GM10266 (cell line): ENCODE results near the gene PSMA3.
A peak's percentile ranks its signal among the peaks of the same experiment; 100 is the strongest.

Experiments
- DNase-seq: peaks from one replicate; pipeline ENCODE4 v3.0.0; 2012; ENCODE audit errors: extremely low spot score
- CTCF ChIP-seq: IDR thresholded peaks from 2 replicates; pipeline ENCODE4 v1.5.1; 2012; ENCODE audit warnings: mild to moderate bottlenecking, low read depth; ENCODE audit not compliant: control insufficient read depth, insufficient read depth; ENCODE audit errors: missing control alignments

Gene PSMA3

GRCh38 chr14:58292187-58292586 lies 47.5 kb downstream of the PSMA3 start:
- no peak for TF ChIP-seq CTCF
- no peak for DNase-seq

- TF ChIP-seq CTCF, result no peak
These were observed 49.6 kb downstream of the PSMA3 start for GRCh38 chr14:58294201-58294600.

GRCh38 chr14:58296726-58297125 lies 52.1 kb downstream of the PSMA3 start:
- DNase-seq, result no peak
- TF ChIP-seq CTCF, result no peak

More at GRCh38 chr14:58294201-58294600, 49.6 kb downstream of the PSMA3 start:
- no peak for DNase-seq

GRCh38 chr14:58297412-58297761 lies 52.7 kb downstream of the PSMA3 start:
- TF ChIP-seq CTCF, result no peak
- DNase-seq, result no peak

- no peak for TF ChIP-seq CTCF
- peak; percentile 96 for DNase-seq
These were observed 53.3 kb downstream of the PSMA3 start for GRCh38 chr14:58297762-58298476.

- peak; percentile 57 for DNase-seq
- no peak for TF ChIP-seq CTCF
These were observed 54.1 kb downstream of the PSMA3 start, which contains the start of gene ARID4A for GRCh38 chr14:58298477-58299400. Gene ARID4A, plus strand, starts transcription at chr14:58298555. Its CDS starts 1,300 bp downstream, at chr14:58299855.
